Vagina (tissue), 2 donors: ENCODE results near the gene ARID5B.

Experiments
- CTCF ChIP-seq, 3 experiments: fragments of 450-650 bp in 2 of 3; fragments of 200-600 bp in 1 of 3; sonication (generic) in 1 of 3; IDR thresholded peaks; one replicate each; pipeline ENCODE4 v1.5.1; 2017 to 2019; ENCODE audit warnings: antibody characterized with exemption in 3 of 3, mild to moderate bottlenecking in 2 of 3, moderate library complexity in 2 of 3
- POLR2A ChIP-seq, 2 donors: fragments of 450-650 bp; IDR thresholded peaks; one replicate each; pipeline ENCODE4 v1.6.1; 2017; ENCODE audit warnings: antibody characterized with exemption in 2 of 2, mild to moderate bottlenecking in 2 of 2, moderate library complexity in 2 of 2

DNA sequence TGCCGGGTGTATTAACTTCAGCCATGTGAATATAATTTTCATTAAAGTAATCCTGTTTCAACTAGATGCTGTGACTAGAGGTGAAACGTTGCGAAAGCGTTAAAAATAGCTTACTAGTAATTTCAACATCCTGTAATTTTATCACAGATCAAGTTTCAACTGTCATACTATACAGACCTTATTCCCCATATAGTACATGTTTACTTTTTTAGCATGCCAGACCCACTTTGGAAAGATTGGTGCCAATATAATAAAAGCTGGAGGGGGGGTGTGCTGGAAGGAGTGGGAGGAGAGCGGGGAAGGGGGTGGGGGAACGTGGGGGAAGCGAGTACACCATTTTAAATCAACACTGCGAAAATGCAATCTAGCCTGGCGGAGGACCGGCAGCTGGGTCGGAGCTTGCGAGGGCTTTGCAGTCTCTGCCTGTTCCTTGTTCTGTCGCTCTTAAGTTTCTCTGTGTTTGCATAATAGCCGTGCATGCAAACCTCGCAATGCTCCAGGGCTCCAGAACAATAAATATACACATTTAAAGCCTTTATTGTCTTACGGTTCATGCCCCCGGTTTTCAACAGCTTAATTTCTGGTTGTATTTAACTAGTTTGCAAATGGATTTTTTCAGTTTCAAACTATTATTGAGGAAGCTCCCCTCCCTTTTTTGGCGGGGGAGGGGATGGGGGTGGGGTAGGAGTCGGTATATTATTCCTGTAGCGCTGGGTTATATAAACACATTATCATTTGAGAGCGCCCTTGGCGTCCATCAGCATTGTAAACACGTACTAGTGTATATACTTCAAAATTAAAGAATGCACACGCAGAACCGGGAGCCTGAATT is 1.3 kb upstream of the ARID5B start:
- TF ChIP-seq CTCF (IDR thresholded peaks at IDR 0.05) (no peak), POLR2A (IDR thresholded peaks at IDR 0.05) (no peak)
